GM21360 (cell line): Measurements from ENCODE around the gene METTL9.
"Not testable (repeated sequence)": the region's sequence is repeated elsewhere in the genome, so short reads cannot be mapped to it uniquely, and the experiment has no call there.

Source experiments
- ATAC-seq: cut with Tn5 transposase; IDR thresholded peaks from one replicate; pipeline ENCODE4 v1.9.1; 2021; ENCODE audit warnings: mild to moderate bottlenecking, moderate library complexity; ENCODE audit not compliant: unreplicated experiment

The METTL9 gene

GRCh38 chr16:21573506-21573905, 25.9 kb upstream of the METTL9 start:
- not testable (repeated sequence) for ATAC-seq

- no peak for ATAC-seq
These were observed 25.0 kb upstream of the METTL9 start for GRCh38 chr16:21574372-21574771.

GRCh38 chr16:21576323-21576722, 23.1 kb upstream of the METTL9 start:
- ATAC-seq = not testable (repeated sequence)

- not testable (repeated sequence) for ATAC-seq
These were observed 21.9 kb upstream of the METTL9 start for GRCh38 chr16:21577487-21577886.

GRCh38 chr16:21578311-21578710, 21.1 kb upstream of the METTL9 start:
- not testable (repeated sequence) for ATAC-seq

GRCh38 chr16:21580131-21580530, 19.2 kb upstream of the METTL9 start:
- ATAC-seq = not testable (repeated sequence)

- ATAC-seq = no peak
These were observed 18.6 kb upstream of the METTL9 start for GRCh38 chr16:21580807-21581206.

- ATAC-seq = no peak
These were observed 14.6 kb upstream of the METTL9 start for GRCh38 chr16:21584817-21585216.

GRCh38 chr16:21588593-21588992, 10.8 kb upstream of the METTL9 start:
- not testable (repeated sequence) for ATAC-seq

GRCh38 chr16:21589551-21589950, 9.8 kb upstream of the METTL9 start:
- no peak for ATAC-seq

GRCh38 chr16:21590287-21590686, 9.1 kb upstream of the METTL9 start:
- ATAC-seq = no peak

- no peak for ATAC-seq
These were observed 8.6 kb upstream of the METTL9 start for GRCh38 chr16:21590796-21591195.

GRCh38 chr16:21592191-21592590, 7.2 kb upstream of the METTL9 start:
- ATAC-seq = no peak

GRCh38 chr16:21593530-21594289, 5.7 kb upstream of the METTL9 start:
- no peak for ATAC-seq

GRCh38 chr16:21597561-21598030, 1.8 kb upstream of the METTL9 start:
- ATAC-seq = no peak

- no peak for ATAC-seq
These were observed 1.2 kb upstream of the METTL9 start for GRCh38 chr16:21598206-21598605.

- ATAC-seq = no peak
These were observed 666 bp upstream of the METTL9 start for GRCh38 chr16:21598701-21599121.

- peak; percentile 10 for ATAC-seq
These were observed 825 bp downstream of the METTL9 start for GRCh38 chr16:21600031-21600773.

- no peak for ATAC-seq
These were observed 3.4 kb downstream of the METTL9 start for GRCh38 chr16:21602785-21603184.

- ATAC-seq = no peak
These were observed 4.6 kb downstream of the METTL9 start for GRCh38 chr16:21603928-21604327.

GRCh38 chr16:21605848-21606247, 6.5 kb downstream of the METTL9 start:
- ATAC-seq = not testable (repeated sequence)
